Neuronal stem cell (in vitro differentiated cells): ENCODE data around the gene TMEM132A.
A peak's percentile ranks its signal among the peaks of the same experiment; 100 is the strongest.
"Not testable (repeated sequence)": the region's sequence is repeated elsewhere in the genome, so short reads cannot be mapped to it uniquely, and the experiment has no call there.

Experiments used
- DNase-seq: peaks from one replicate; pipeline ENCODE4 v3.0.0-alpha.2; 2013; ENCODE audit warnings: low spot score
- H2AFZ ChIP-seq: one replicate; pipeline ENCODE4 v1.6.1; 2013; ENCODE audit warnings: mild to moderate bottlenecking, low read length, inconsistent platforms
- H2AK5ac ChIP-seq: 2 replicates; pipeline ENCODE4 v1.6.1; 2013; ENCODE audit warnings: low read depth, mild to moderate bottlenecking, inconsistent platforms, low read length, moderate library complexity, mixed read lengths
- H2BK120ac ChIP-seq: 2 replicates; pipeline ENCODE4 v1.6.1; 2013; ENCODE audit warnings: low read depth, mild to moderate bottlenecking, inconsistent platforms, low read length, moderate library complexity, mixed read lengths
- H2BK12ac ChIP-seq: one replicate; pipeline ENCODE4 v1.6.1; 2013; ENCODE audit warnings: low read length, inconsistent platforms
- H2BK15ac ChIP-seq: 2 replicates; pipeline ENCODE4 v1.6.1; 2013; ENCODE audit warnings: mild to moderate bottlenecking, low read length, inconsistent platforms, mixed read lengths
- H2BK5ac ChIP-seq: one replicate; pipeline ENCODE4 v1.6.1; 2013; ENCODE audit warnings: inconsistent platforms, mild to moderate bottlenecking, low read length, moderate library complexity
- H3K14ac ChIP-seq: one replicate; pipeline ENCODE4 v1.6.1; 2013; ENCODE audit warnings: low read length, inconsistent platforms
- H3K18ac ChIP-seq: 2 replicates; pipeline ENCODE4 v1.6.1; 2013; ENCODE audit warnings: low read length, inconsistent platforms
- H3K23ac ChIP-seq: 2 replicates; pipeline ENCODE4 v1.6.1; 2013; ENCODE audit warnings: low read depth, mild to moderate bottlenecking, mixed read lengths, low read length, inconsistent platforms; ENCODE audit not compliant: poor library complexity
- H3K27ac ChIP-seq: replicated peaks from 3 replicates; pipeline ENCODE4 v1.5.1; 2013; ENCODE audit warnings: low read length, inconsistent platforms
- H3K27me3 ChIP-seq, 3 experiments: 2 replicates each; pipeline ENCODE4 v1.6.1; 2013; ENCODE audit warnings: low read length in 3 of 3, mild to moderate bottlenecking in 2 of 3, inconsistent platforms in 1 of 3, low read depth in 1 of 3, mixed read lengths in 1 of 3, moderate library complexity in 1 of 3; ENCODE audit not compliant: control insufficient read depth in 3 of 3, insufficient read depth in 3 of 3
- H3K36me3 ChIP-seq, 2 donors: replicated peaks in 1 of 2; 2 replicates each; pipeline ENCODE4 v1.6.1; 2013; ENCODE audit warnings: low read length in 2 of 2; ENCODE audit not compliant: control insufficient read depth in 2 of 2, insufficient read depth in 2 of 2
- H3K4ac ChIP-seq: 2 replicates; pipeline ENCODE4 v1.6.1; 2013; ENCODE audit warnings: inconsistent platforms, mild to moderate bottlenecking, low read length, moderate library complexity
- H3K4me1 ChIP-seq, 2 donors: 1 replicate in 1 of 2; 2 replicates in 1 of 2; pipeline ENCODE4 v1.6.1; 2013; ENCODE audit warnings: low read length in 2 of 2, low read depth in 1 of 2; ENCODE audit not compliant: control insufficient read depth in 2 of 2, insufficient read depth in 1 of 2
- H3K4me2 ChIP-seq: one replicate; pipeline ENCODE4 v1.6.1; 2013; ENCODE audit warnings: mild to moderate bottlenecking, low read length, inconsistent platforms; ENCODE audit not compliant: insufficient read depth, poor library complexity, severe bottlenecking
- H3K4me3 ChIP-seq, 2 donors: 2 replicates each; pipeline ENCODE4 v1.5.1; 2013; ENCODE audit warnings: low read length in 2 of 2, mild to moderate bottlenecking in 2 of 2, inconsistent platforms in 1 of 2, moderate library complexity in 1 of 2
- H3K79me1 ChIP-seq: one replicate; pipeline ENCODE4 v1.6.1; 2013; ENCODE audit warnings: low read depth, mild to moderate bottlenecking, inconsistent platforms, low read length, moderate library complexity
- H3K9ac ChIP-seq: one replicate; pipeline ENCODE4 v1.6.1; 2013; ENCODE audit warnings: mild to moderate bottlenecking, low read depth, low read length, inconsistent platforms; ENCODE audit not compliant: poor library complexity
- H3K9me3 ChIP-seq, 2 donors: replicated peaks in 1 of 2; 2 replicates each; pipeline versions ENCODE3 to v1.6.1; 2013; ENCODE audit warnings: low read length in 2 of 2, mild to moderate bottlenecking in 2 of 2, inconsistent platforms in 1 of 2, low read depth in 1 of 2, mixed read lengths in 1 of 2, moderate library complexity in 1 of 2; ENCODE audit not compliant: control insufficient read depth in 2 of 2, insufficient read depth in 1 of 2
- H4K8ac ChIP-seq: one replicate; pipeline ENCODE4 v1.6.1; 2013; ENCODE audit warnings: low read depth, mild to moderate bottlenecking, inconsistent platforms, low read length, moderate library complexity
- H4K91ac ChIP-seq: one replicate; pipeline ENCODE4 v1.6.1; 2013; ENCODE audit warnings: low read length, low read depth, mild to moderate bottlenecking, inconsistent platforms; ENCODE audit not compliant: poor library complexity
- WGBS, 2 donors: extraction: QIAGEN DNeasy Blood & Tissue Kit; methylation state at CpG; one replicate each; pipeline ENCODE4 v1.1.7; 2013; ENCODE audit warnings: missing lambda C conversion rate in 2 of 2, mixed read lengths in 1 of 2; ENCODE audit not compliant: insufficient read length in 2 of 2, insufficient replicate concordance in 1 of 2; ENCODE audit errors: extremely low coverage in 2 of 2; 5-methylcytosine and 5-hydroxymethylcytosine counted together

The TMEM132A gene

GRCh38 chr11:60971520-60971919 lies 47.3 kb downstream of the TMEM132A start, which contains the start of gene CD6:
Gene CD6, plus strand, starts transcription at chr11:60971680. Its CDS starts 186 bp downstream, at chr11:60971866.
- Histone ChIP-seq H3K18ac (peak within 1 kb of the TSS; percentile 53), H3K27me3 (peaks cover 0 to 43% (median 2%) of the 10 kb centered on the region in 3 experiments)
- WGBS, 2 donors = no CpG with 5 or more reads among the region's 16 CpGs

GRCh38 chr11:60972182-60973030 lies 48.1 kb downstream of the TMEM132A start:
- no peak overlapping the region for H3K9ac ChIP-seq
- H2BK120ac ChIP-seq = no peak overlapping the region
- no peak overlapping the region for H2BK15ac ChIP-seq
- H4K91ac ChIP-seq = peak overlapping the region; percentile 20
- no peak overlapping the region for H3K4ac ChIP-seq
- no peak overlapping the region for H2BK5ac ChIP-seq
- H3K79me1 ChIP-seq = no peaks in the 10 kb centered on the region
- no peak overlapping the region for H2AFZ ChIP-seq
- no peak overlapping the region for H2AK5ac ChIP-seq
- peak overlapping the region; percentile 8 for H3K18ac ChIP-seq
- H3K36me3 ChIP-seq = no peaks in the 10 kb centered on the region
- peaks cover 0 to 40% (median 0%) of the 10 kb centered on the region in 3 experiments for H3K27me3 ChIP-seq
- H4K8ac ChIP-seq = no peak overlapping the region
- H3K27ac ChIP-seq = no peak overlapping the region
- H3K23ac ChIP-seq = peak overlapping the region; percentile 6
- H3K9me3 ChIP-seq = no peaks in the 10 kb centered on the region
- H3K14ac ChIP-seq = no peak overlapping the region
- no peak for DNase-seq
- no peak overlapping the region for H3K4me2 ChIP-seq
- no CpG with 5 or more reads among the region's 15 CpGs for WGBS, 2 donors
- H3K4me3 ChIP-seq = peak overlapping the region in 1 of 2 donors; percentile 9
- H2BK12ac ChIP-seq = no peak overlapping the region
- H3K4me1 ChIP-seq = peaks cover 0 to 3% of the 10 kb centered on the region in 2 donors

More at GRCh38 chr11:60971520-60971919, 47.3 kb downstream of the TMEM132A start, which contains the start of gene CD6:
- Histone ChIP-seq H2AFZ (no peak within 1 kb of the TSS), H3K9ac (no peak within 1 kb of the TSS), H3K4me3 (peak within 1 kb of the TSS in 1 of 2 donors; percentile 9), H4K8ac (no peak within 1 kb of the TSS), H3K27ac (no peak within 1 kb of the TSS), H2BK120ac (peak within 1 kb of the TSS; percentile 73), H3K23ac (peak within 1 kb of the TSS; percentile 6), H3K14ac (no peak within 1 kb of the TSS), H2BK15ac (no peak within 1 kb of the TSS), H2BK12ac (no peak within 1 kb of the TSS), H2AK5ac (peak within 1 kb of the TSS; percentile 60), H3K9me3 (peaks cover 0 to 2% of the 10 kb centered on the region in 2 donors), H3K4me1 (peaks cover 0 to 3% of the 10 kb centered on the region in 2 donors), H3K4ac (no peak within 1 kb of the TSS), H3K36me3 (no peaks in the 10 kb centered on the region), H4K91ac (peak within 1 kb of the TSS; percentile 20), H2BK5ac (peak within 1 kb of the TSS; percentile 16), H3K79me1 (no peaks in the 10 kb centered on the region), H3K4me2 (no peak within 1 kb of the TSS)
- DNase-seq = no peak

- Histone ChIP-seq H3K18ac (peak overlapping the region; percentile 15), H3K4me2 (no peak overlapping the region)
Measured at GRCh38 chr11:60973699-60974098, 49.4 kb downstream of the TMEM132A start.

GRCh38 chr11:60974316-60974715 lies 50.1 kb downstream of the TMEM132A start:
- not testable (repeated sequence) for H2AFZ ChIP-seq, H3K36me3 ChIP-seq, H3K4me1 ChIP-seq, H3K14ac ChIP-seq, H4K91ac ChIP-seq, H2BK5ac ChIP-seq, H3K9me3 ChIP-seq, H4K8ac ChIP-seq, DNase-seq, H2BK120ac ChIP-seq, H3K79me1 ChIP-seq, H3K4me3 ChIP-seq, H2BK15ac ChIP-seq, H3K4me2 ChIP-seq, H3K27ac ChIP-seq, H3K9ac ChIP-seq, H2BK12ac ChIP-seq, H3K23ac ChIP-seq, H3K4ac ChIP-seq, H2AK5ac ChIP-seq
- WGBS, 2 donors = no CpG with 5 or more reads among the region's 13 CpGs
- peak overlapping the region; percentile 20 for H3K18ac ChIP-seq
- peaks cover 0 to 43% (median 0%) of the 10 kb centered on the region in 3 experiments for H3K27me3 ChIP-seq

More at GRCh38 chr11:60973699-60974098, 49.4 kb downstream of the TMEM132A start:
- Histone ChIP-seq H3K9me3 (no peaks in the 10 kb centered on the region), H2BK15ac (no peak overlapping the region), H4K91ac (no peak overlapping the region), H2BK12ac (no peak overlapping the region), H3K36me3 (no peaks in the 10 kb centered on the region), H4K8ac (no peak overlapping the region), H3K79me1 (no peaks in the 10 kb centered on the region), H2AFZ (peak overlapping the region; percentile 2), H3K9ac (no peak overlapping the region), H3K4me3 (no peak overlapping the region), H2BK5ac (no peak overlapping the region), H3K27ac (no peak overlapping the region), H3K14ac (no peak overlapping the region), H2BK120ac (no peak overlapping the region), H3K4ac (no peak overlapping the region), H3K27me3 (peaks cover 0 to 40% (median 0%) of the 10 kb centered on the region in 3 experiments), H3K23ac (no peak overlapping the region), H2AK5ac (no peak overlapping the region), H3K4me1 (peaks cover 0 to 3% of the 10 kb centered on the region in 2 donors)
- no peak for DNase-seq
- no CpG with 5 or more reads among the region's 6 CpGs for WGBS, 2 donors
